ENCODE results near the gene LDLRAD3.
A peak's percentile ranks its signal among the peaks of the same experiment; 100 is the strongest.

The LDLRAD3 gene

DNA sequence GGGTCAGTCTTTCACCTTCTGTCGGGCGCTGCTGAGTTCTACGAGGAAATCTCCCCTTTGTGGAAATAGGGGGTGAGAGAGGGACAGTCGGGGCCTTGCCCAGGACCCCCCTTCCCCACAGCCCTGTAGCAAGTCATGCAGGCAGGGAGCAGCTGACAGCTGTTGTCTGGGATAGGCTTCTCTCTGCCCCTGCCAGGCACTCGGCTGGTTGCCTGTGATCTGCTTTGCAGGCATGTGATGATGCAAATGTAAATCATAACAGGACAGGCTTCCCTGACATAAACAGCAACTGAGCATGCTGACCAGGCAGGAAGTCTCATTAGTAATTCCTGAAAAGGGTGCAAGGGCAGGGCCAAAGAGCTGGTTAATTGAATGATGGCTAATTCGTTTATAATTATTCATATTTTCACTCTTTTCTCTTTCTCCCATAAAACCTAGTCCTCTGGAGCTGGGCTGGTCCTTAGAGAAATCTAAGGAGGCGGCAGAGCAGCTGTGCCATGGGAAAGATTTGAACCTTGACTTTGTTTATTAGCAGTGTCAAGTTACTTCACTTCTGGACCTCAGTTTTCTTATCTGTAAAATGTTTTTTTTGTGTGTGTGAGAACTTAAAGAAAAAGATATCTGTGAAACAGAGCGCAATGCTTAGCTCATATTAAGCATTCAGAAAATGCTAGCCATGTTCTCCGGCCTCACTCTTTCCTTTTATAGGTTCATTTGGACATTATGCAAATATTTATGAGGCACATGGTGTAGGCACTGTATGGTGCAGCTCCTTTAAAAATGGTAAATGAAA lies 129.7 kb downstream of the LDLRAD3 start:
- Histone ChIP-seq H3K4me2 (no peak overlapping the region), H3K4me1 (peaks cover 32% of the 10 kb centered on the region), H3K9ac (no peak overlapping the region), H3K36me3 (peaks cover 51% of the 10 kb centered on the region), H3K9me3 (peaks cover 43% of the 10 kb centered on the region), H4K20me1 (peaks cover 63% of the 10 kb centered on the region), H3K27ac (peak overlapping the region; percentile 44; the same call in 1 of the 2 replicates), H3K27me3 (no peaks in the 10 kb centered on the region), H3K4me3 (no peak overlapping the region)
- no peak for TF ChIP-seq Cebpa-rat (IDR thresholded peaks at IDR 0.05)

- H3K4me2 ChIP-seq: no peak overlapping the region
- H3K9ac ChIP-seq: no peak overlapping the region
- no peak overlapping the region for H3K4me3 ChIP-seq
- TF ChIP-seq Cebpa-rat (IDR thresholded peaks at IDR 0.05): no peak
- H4K20me1 ChIP-seq: peaks cover 69% of the 10 kb centered on the region
- H3K4me1 ChIP-seq: peaks cover 24% of the 10 kb centered on the region
- H3K9me3 ChIP-seq: peaks cover 43% of the 10 kb centered on the region
- H3K27me3 ChIP-seq: no peaks in the 10 kb centered on the region
- H3K36me3 ChIP-seq: peaks cover 61% of the 10 kb centered on the region
- no peak overlapping the region for H3K27ac ChIP-seq
These were observed 131.1 kb downstream of the LDLRAD3 start for GRCh38 chr11:36074941-36075431.

GRCh38 chr11:36077368-36077767 lies 133.5 kb downstream of the LDLRAD3 start:
- Histone ChIP-seq H3K4me2 (no peak overlapping the region), H3K27ac (no peak overlapping the region), H3K9me3 (peaks cover 43% of the 10 kb centered on the region), H4K20me1 (peaks cover 64% of the 10 kb centered on the region), H3K9ac (no peak overlapping the region), H3K27me3 (no peaks in the 10 kb centered on the region), H3K36me3 (peaks cover 73% of the 10 kb centered on the region), H3K4me3 (no peak overlapping the region), H3K4me1 (peaks cover 17% of the 10 kb centered on the region)
- no peak for TF ChIP-seq Cebpa-rat (IDR thresholded peaks at IDR 0.05)

DNA sequence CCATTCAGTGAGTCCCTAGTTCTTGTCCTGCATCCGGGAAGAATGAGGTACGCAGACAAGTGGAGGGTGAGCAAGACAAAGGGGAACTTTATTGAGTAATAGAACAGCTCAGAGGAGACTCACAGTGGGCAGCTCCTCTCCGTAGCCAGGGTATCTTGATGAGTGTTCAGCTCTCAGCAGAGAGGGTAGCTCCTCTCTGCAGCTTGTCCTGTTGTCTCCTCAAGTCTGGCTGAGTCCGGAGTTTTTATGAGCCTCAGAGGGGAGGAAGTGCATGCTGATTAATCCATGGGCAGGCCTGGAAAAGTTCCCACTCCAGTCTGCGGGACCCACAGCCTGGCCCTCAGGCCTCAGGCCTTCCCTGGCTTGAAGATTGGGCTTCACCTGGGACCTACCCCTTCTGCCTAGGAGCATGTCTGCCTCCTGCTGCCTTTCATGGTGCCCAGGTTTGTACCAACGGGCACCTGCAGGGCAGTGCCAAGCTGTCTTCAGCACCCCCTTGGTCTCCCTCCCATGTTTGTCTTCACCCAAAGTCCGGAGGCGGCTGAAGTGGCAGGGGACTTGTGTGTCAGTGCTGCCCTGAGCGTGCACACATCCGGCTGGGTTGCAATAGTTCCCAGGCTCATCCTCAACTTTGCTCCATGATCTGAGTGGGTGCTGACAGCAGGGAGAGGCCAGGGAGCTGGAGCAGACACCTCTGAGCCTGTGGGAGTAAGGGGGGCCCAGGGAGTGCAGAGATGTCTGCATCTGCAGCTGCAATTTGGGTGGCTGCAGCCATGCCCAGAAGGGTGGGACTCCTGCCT lies 134.2 kb downstream of the LDLRAD3 start:
- Histone ChIP-seq H3K4me2 (no peak overlapping the region), H3K36me3 (peaks cover 80% of the 10 kb centered on the region), H3K9me3 (peaks cover 43% of the 10 kb centered on the region), H4K20me1 (peaks cover 57% of the 10 kb centered on the region), H3K27me3 (no peaks in the 10 kb centered on the region), H3K9ac (no peak overlapping the region), H3K4me1 (peaks cover 14% of the 10 kb centered on the region), H3K4me3 (no peak overlapping the region), H3K27ac (no peak overlapping the region)
- TF ChIP-seq Cebpa-rat (IDR thresholded peaks at IDR 0.05): no peak

GRCh38 chr11:36078686-36079055 lies 134.8 kb downstream of the LDLRAD3 start:
- TF ChIP-seq Cebpa-rat (IDR thresholded peaks at IDR 0.05): no peak
- no peak overlapping the region for H3K9ac ChIP-seq
- no peaks in the 10 kb centered on the region for H3K27me3 ChIP-seq
- peaks cover 43% of the 10 kb centered on the region for H3K9me3 ChIP-seq
- no peak overlapping the region for H3K27ac ChIP-seq
- H3K4me1 ChIP-seq: peaks cover 9% of the 10 kb centered on the region
- H3K4me3 ChIP-seq: no peak overlapping the region
- H3K36me3 ChIP-seq: peaks cover 86% of the 10 kb centered on the region
- H3K4me2 ChIP-seq: no peak overlapping the region; the same call in 1 of the 2 replicates
- peaks cover 51% of the 10 kb centered on the region for H4K20me1 ChIP-seq

- peaks cover 39% of the 10 kb centered on the region for H3K9me3 ChIP-seq
- no peaks in the 10 kb centered on the region for H3K27me3 ChIP-seq
- no peak overlapping the region for H3K27ac ChIP-seq
- H4K20me1 ChIP-seq: peaks cover 39% of the 10 kb centered on the region
- H3K36me3 ChIP-seq: peaks cover 87% of the 10 kb centered on the region
- no peak overlapping the region for H3K4me2 ChIP-seq
- H3K4me1 ChIP-seq: peaks cover 9% of the 10 kb centered on the region
- H3K9ac ChIP-seq: no peak overlapping the region
- H3K4me3 ChIP-seq: no peak overlapping the region
- no peak for TF ChIP-seq Cebpa-rat (IDR thresholded peaks at IDR 0.05)
These were observed 136.2 kb downstream of the LDLRAD3 start for GRCh38 chr11:36079878-36080675.

GRCh38 chr11:36081274-36081945 lies 137.5 kb downstream of the LDLRAD3 start:
- H3K36me3 ChIP-seq: peaks cover 90% of the 10 kb centered on the region

GRCh38 chr11:36086366-36086765 lies 142.5 kb downstream of the LDLRAD3 start:
- peaks cover 14% of the 10 kb centered on the region for H3K4me1 ChIP-seq
- H3K36me3 ChIP-seq: peaks cover 77% of the 10 kb centered on the region
- no peak overlapping the region for H3K4me3 ChIP-seq
- no peaks in the 10 kb centered on the region for H3K27me3 ChIP-seq
- peaks cover 30% of the 10 kb centered on the region for H4K20me1 ChIP-seq
- no peak overlapping the region for H3K4me2 ChIP-seq
- peaks cover 15% of the 10 kb centered on the region for H3K9me3 ChIP-seq
- no peak for TF ChIP-seq Cebpa-rat (IDR thresholded peaks at IDR 0.05)
- no peak overlapping the region for H3K27ac ChIP-seq
- no peak overlapping the region for H3K9ac ChIP-seq

More at GRCh38 chr11:36081274-36081945, 137.5 kb downstream of the LDLRAD3 start:
- Histone ChIP-seq H4K20me1 (peaks cover 39% of the 10 kb centered on the region), H3K4me1 (peaks cover 9% of the 10 kb centered on the region), H3K27ac (no peak overlapping the region), H3K9me3 (peaks cover 32% of the 10 kb centered on the region), H3K27me3 (no peaks in the 10 kb centered on the region), H3K4me3 (no peak overlapping the region), H3K9ac (no peak overlapping the region), H3K4me2 (no peak overlapping the region)
- no peak for TF ChIP-seq Cebpa-rat (IDR thresholded peaks at IDR 0.05)

Measured in BLaER1 (cell line).